ENCODE measurements around the gene ATRNL1. TPM values are rescaled to one million over a fixed set of nuclear protein-coding genes. Genes with fewer than 3 reads are reported as not detected.

The ATRNL1 gene
- total and polyA plus RNA-seq, 5 donors: 0.75 to 2.2 (median 2.0) TPM

DNA sequence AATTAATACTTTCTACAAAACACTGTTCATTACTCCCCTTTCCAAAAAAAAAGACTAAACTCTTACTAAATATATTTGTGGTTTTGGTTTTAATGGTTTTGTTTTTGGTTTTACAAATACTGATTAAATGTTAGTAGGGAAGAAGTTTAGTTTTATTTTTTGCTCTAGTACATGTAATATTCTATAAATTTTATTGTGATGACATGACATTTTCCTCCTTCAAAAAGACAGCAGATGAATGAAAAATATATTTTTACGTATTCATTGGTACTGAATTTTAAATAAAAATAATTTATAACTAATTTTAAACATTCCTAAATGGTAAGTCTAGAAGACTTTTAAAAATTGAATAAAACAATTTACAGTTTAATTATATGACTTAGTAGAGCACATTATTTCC, 667.0 kb downstream of the ATRNL1 start:
- WGBS: 84% methylated on average over 1 of the region's 1 CpG
- Histone ChIP-seq H3K9me3 (ENCODE audit: control insufficient read depth, low read length) (no peaks in the 10 kb centered on the region), H3K27me3 (ENCODE audit: control insufficient read depth, insufficient read depth) (no peaks in the 10 kb centered on the region), H3K4me1 (ENCODE audit: control insufficient read depth, insufficient read depth, low read length) (no peaks in the 10 kb centered on the region), H3K27ac (ENCODE audit: low read length) (no peak overlapping the region), H3K4me3 (ENCODE audit: low read length) (no peak overlapping the region)
- ATAC-seq (no peak), DNase-seq (no peak)
- intact Hi-C loops (cut with DNase I): no loop called here

DNA sequence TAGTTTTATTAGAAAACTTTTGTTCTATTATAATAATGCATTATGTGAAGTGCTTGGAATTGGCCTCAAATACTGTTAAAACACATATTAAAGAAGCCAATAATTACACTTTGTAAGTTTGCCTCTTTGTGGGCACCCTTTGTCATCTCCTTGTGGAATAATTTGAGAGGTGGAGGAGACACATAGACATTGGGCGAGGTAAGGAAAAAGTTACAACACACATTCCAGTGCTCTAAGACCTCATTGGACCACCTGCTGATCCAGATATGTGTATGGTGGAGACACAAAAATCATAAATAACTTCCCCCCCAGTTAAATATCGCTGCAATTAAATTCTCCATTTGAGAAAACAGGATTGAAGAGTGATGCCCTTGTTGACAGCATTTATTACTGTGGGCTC, 668.0 kb downstream of the ATRNL1 start:
- H3K9me3 ChIP-seq (ENCODE audit: control insufficient read depth, low read length): no peaks in the 10 kb centered on the region
- H3K27ac ChIP-seq (ENCODE audit: low read length): no peak overlapping the region
- no peak overlapping the region for H3K4me3 ChIP-seq (ENCODE audit: low read length)
- ATAC-seq: no peak
- intact Hi-C loops (cut with DNase I): no loop called here
- no peaks in the 10 kb centered on the region for H3K27me3 ChIP-seq (ENCODE audit: control insufficient read depth, insufficient read depth)
- no peak for DNase-seq
- no peaks in the 10 kb centered on the region for H3K4me1 ChIP-seq (ENCODE audit: control insufficient read depth, insufficient read depth, low read length)
- WGBS: 92% methylated on average over 2 of the region's 2 CpGs

DNA sequence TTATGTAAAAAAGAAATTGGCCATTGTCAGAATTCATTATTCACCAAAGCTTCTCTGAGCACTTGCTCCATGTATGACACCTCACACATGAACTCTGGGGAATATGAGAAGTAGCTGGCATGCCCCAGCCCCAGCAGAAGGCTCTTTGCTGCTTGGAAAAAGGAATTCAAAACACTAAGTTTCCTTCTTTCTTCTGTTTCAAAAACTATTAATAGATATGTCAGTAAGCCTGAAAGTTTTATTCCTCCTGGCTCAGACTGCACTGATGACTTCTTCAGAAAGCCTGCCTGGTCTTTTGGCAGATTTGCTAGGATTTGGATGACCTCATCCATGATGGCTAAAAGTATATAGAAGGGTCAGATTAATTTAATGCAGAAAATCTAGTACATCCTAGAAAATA, 668.9 kb downstream of the ATRNL1 start:
- H3K9me3 ChIP-seq (ENCODE audit: control insufficient read depth, low read length): no peaks in the 10 kb centered on the region
- no peak overlapping the region for H3K27ac ChIP-seq (ENCODE audit: low read length)
- H3K27me3 ChIP-seq (ENCODE audit: control insufficient read depth, insufficient read depth): no peaks in the 10 kb centered on the region
- no peak overlapping the region for H3K4me3 ChIP-seq (ENCODE audit: low read length)
- intact Hi-C loops (cut with DNase I): no loop called here
- no peaks in the 10 kb centered on the region for H3K4me1 ChIP-seq (ENCODE audit: control insufficient read depth, insufficient read depth, low read length)
- ATAC-seq (no peak), DNase-seq (no peak)

DNA sequence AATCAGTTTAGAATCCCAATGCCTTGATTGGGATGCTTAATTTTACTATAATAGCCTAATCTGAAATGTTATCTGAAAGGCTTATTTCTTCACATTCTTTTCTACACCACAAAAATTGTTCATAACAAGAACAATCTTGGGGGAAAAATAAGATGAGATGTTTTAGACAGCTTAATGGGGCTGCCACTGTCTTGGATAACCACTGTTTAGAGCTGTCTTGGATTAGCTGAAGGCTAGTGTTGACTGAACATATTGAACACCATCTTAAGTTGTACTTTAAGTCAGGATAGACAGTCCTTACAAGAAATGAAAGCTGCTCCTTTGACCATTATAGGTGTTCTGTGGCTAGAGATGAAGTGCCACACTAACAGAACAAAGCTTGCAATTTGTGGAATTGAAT, 678.6 kb downstream of the ATRNL1 start:
- no peak overlapping the region for H3K27ac ChIP-seq (ENCODE audit: low read length)
- H3K4me3 ChIP-seq (ENCODE audit: low read length): no peak overlapping the region
- no peak for ATAC-seq
- no peaks in the 10 kb centered on the region for H3K9me3 ChIP-seq (ENCODE audit: control insufficient read depth, low read length)
- no peak for DNase-seq
- H3K4me1 ChIP-seq (ENCODE audit: control insufficient read depth, insufficient read depth, low read length): no peaks in the 10 kb centered on the region
- H3K27me3 ChIP-seq (ENCODE audit: control insufficient read depth, insufficient read depth): no peaks in the 10 kb centered on the region
- intact Hi-C loops (cut with DNase I): no loop called here

DNA sequence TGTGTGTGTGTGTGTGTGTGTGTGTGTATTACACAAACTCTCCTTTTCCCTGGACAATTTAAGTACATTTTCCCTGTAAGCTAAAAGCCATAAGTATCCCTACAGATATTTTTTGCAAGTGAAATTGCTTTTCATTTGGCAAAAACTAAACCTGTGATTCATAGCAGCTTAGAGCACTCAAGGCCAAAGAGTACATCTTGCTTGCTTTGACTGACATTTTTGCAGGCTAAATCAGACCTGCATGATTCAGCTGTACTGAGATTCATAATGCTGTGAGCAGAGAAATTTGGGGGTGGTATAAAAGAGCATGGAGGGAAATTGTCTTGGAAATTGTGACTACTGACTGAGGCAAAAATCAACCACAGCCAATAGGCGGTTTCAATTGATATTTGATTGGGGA, 679.4 kb downstream of the ATRNL1 start:
- Histone ChIP-seq H3K4me3 (ENCODE audit: low read length) (no peak overlapping the region), H3K27me3 (ENCODE audit: control insufficient read depth, insufficient read depth) (no peaks in the 10 kb centered on the region), H3K9me3 (ENCODE audit: control insufficient read depth, low read length) (no peaks in the 10 kb centered on the region), H3K4me1 (ENCODE audit: control insufficient read depth, insufficient read depth, low read length) (no peaks in the 10 kb centered on the region), H3K27ac (ENCODE audit: low read length) (no peak overlapping the region)
- intact Hi-C loops (cut with DNase I): no loop called here
- DNase-seq: no peak
- 95% methylated on average over 1 of the region's 1 CpG for WGBS
- ATAC-seq: no peak

DNA sequence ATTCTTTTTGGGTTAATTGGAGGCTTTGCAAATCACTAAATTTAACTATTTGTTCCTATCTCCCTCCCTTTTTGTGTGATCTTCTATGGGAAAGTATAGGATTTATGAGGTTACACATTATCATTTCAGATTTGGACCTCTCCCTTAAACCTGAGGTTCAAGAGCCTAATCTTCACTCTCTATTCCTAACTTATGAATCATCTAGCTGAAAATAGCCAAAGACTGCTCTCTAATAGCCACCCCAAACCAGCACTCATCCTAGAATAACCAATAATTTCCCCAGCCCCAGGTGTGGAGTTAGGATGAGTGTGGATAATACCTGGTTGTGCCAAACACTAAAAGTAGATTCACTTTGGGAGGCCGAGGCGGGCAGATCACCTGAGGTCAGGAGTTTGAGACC, 680.7 kb downstream of the ATRNL1 start:
- no peak for ATAC-seq

DNA sequence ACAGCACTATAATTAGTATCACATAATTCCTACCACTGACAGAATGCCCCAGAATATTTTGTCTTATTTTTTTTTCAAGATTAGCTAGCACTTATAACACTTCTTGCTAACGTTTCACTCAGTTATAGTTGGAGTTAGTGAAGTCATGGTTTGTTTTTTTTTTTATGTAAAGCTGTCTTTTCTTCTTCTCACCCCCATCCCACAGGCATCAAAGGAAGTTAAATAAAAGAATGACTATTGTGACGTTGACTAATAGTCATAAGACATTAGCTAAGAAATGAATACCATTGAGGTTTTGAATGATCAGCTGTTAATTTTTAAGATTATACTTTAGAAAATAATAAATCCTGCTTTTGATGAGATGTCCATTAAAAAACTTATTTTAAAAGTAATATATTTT, 681.6 kb downstream of the ATRNL1 start:
- Histone ChIP-seq H3K9me3 (ENCODE audit: control insufficient read depth, low read length) (no peaks in the 10 kb centered on the region), H3K4me1 (ENCODE audit: control insufficient read depth, insufficient read depth, low read length) (no peaks in the 10 kb centered on the region), H3K27me3 (ENCODE audit: control insufficient read depth, insufficient read depth) (no peaks in the 10 kb centered on the region), H3K27ac (ENCODE audit: low read length) (no peak overlapping the region), H3K4me3 (ENCODE audit: low read length) (no peak overlapping the region)
- intact Hi-C loops (cut with DNase I): no loop called here
- ATAC-seq (no peak), DNase-seq (no peak)
- 37% methylated on average over 2 of the region's 2 CpGs for WGBS

More for the DNA sequence above, 680.7 kb downstream of the ATRNL1 start:
- Histone ChIP-seq H3K9me3 (ENCODE audit: control insufficient read depth, low read length) (no peaks in the 10 kb centered on the region), H3K27me3 (ENCODE audit: control insufficient read depth, insufficient read depth) (no peaks in the 10 kb centered on the region), H3K4me3 (ENCODE audit: low read length) (no peak overlapping the region), H3K27ac (ENCODE audit: low read length) (no peak overlapping the region), H3K4me1 (ENCODE audit: control insufficient read depth, insufficient read depth, low read length) (no peaks in the 10 kb centered on the region)
- 96% methylated on average over 2 of the region's 2 CpGs for WGBS
- intact Hi-C loops (cut with DNase I): no loop called here
- no peak for DNase-seq

DNA sequence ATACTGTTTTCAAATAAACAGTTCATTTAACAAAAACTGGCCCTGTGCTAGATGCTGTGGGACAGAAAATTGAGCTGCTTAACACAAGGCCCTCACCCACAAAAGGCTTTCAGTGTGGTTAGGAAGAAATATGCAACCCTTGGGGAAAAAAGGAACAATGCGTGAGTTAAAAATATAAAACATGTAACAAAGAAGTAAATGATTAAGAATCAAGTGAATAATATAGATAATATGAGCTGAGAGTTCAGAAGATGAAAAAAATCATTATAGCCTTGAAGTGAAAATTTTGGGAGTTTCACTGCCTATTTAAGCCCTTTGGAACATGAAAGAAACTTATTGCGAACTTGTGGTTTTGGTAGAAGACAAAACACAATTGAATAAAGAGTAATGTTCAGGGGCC, 684.5 kb downstream of the ATRNL1 start:
- no peak overlapping the region for H3K27ac ChIP-seq (ENCODE audit: low read length)
- ATAC-seq: no peak
- H3K4me1 ChIP-seq (ENCODE audit: control insufficient read depth, insufficient read depth, low read length): no peaks in the 10 kb centered on the region
- no peak for DNase-seq
- no peaks in the 10 kb centered on the region for H3K27me3 ChIP-seq (ENCODE audit: control insufficient read depth, insufficient read depth)
- H3K9me3 ChIP-seq (ENCODE audit: control insufficient read depth, low read length): no peaks in the 10 kb centered on the region
- 89% methylated on average over 2 of the region's 2 CpGs for WGBS
- H3K4me3 ChIP-seq (ENCODE audit: low read length): no peak overlapping the region
- intact Hi-C loops (cut with DNase I): no loop called here

DNA sequence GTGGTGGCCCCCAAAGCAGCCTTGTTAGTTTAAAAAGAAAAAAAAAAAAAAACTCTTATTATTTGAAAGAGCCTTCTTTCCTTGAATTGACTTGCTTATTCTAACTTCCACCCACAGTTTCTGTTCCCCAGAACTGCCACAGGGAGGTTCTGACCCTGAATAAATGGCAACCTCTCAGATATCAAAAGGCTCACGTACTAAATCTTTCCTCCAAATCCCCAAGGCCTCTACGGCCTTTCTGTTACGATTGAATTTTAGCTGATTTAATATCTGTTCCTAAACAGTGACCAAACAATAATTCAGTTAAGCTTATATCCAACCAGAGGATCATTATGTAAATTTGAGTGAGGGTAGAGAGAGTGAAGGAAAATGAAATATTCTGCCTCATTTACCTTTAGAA, 697.1 kb downstream of the ATRNL1 start:
- no peak for DNase-seq
- no peaks in the 10 kb centered on the region for H3K27me3 ChIP-seq (ENCODE audit: control insufficient read depth, insufficient read depth)
- H3K4me3 ChIP-seq (ENCODE audit: low read length): no peak overlapping the region
- no peaks in the 10 kb centered on the region for H3K4me1 ChIP-seq (ENCODE audit: control insufficient read depth, insufficient read depth, low read length)
- intact Hi-C loops (cut with DNase I): loop anchor here in 2 of 4 donors (10.0 kb wide), 1 partner anchor 505 kb away; no protein-coding TSS in a partner anchor
- no peak overlapping the region for H3K27ac ChIP-seq (ENCODE audit: low read length)
- no peak for ATAC-seq
- WGBS: 56% methylated on average over 3 of the region's 3 CpGs
- H3K9me3 ChIP-seq (ENCODE audit: control insufficient read depth, low read length): no peaks in the 10 kb centered on the region

DNA sequence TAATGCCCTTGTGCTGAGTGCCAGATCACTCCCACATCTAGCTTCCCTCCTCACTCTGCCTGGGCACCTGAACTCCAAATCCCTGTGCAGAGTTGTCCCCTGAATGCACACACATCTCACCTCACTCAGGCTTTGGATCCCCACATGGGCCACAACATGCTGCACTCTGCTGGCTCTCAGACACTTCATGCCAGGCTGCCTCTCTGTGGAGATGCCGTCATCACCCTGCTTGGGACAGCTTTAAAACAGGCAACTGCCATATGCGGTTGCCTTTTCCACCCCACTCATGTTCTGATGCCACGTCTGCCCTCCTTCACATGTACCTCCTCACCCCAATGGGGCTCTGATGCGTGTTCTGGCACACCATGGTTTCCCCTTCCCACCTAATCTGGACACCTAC, 702.8 kb downstream of the ATRNL1 start:
- H3K4me1 ChIP-seq (ENCODE audit: control insufficient read depth, insufficient read depth, low read length): no peaks in the 10 kb centered on the region
- 85% methylated on average over 4 of the region's 4 CpGs for WGBS
- no peak overlapping the region for H3K27ac ChIP-seq (ENCODE audit: low read length)
- no peak overlapping the region for H3K4me3 ChIP-seq (ENCODE audit: low read length)
- H3K27me3 ChIP-seq (ENCODE audit: control insufficient read depth, insufficient read depth): no peaks in the 10 kb centered on the region
- DNase-seq (no peak), ATAC-seq (no peak)
- intact Hi-C loops (cut with DNase I): loop anchor here in 2 of 4 donors (10.0 kb wide), 1 partner anchor 499 kb away; no protein-coding TSS in a partner anchor
- H3K9me3 ChIP-seq (ENCODE audit: control insufficient read depth, low read length): no peaks in the 10 kb centered on the region

DNA sequence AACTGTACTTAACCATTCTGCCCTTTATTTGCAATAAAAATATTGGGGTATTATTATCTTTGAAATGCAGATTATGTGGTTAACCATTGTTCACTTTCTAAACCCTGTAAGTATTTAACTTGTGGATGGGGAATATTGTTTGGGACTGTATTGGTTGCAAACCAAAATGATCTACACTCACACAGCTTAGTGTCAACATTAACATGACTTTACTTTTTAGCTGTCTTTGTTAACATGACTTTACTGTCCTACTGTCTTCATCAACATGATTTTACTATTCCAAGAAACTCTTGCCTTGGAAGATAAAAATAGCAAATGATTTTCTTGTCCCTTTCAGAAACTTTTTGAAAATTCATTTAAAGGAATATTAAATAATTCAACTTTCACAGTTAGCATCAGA, 708.3 kb downstream of the ATRNL1 start:
- H3K27me3 ChIP-seq (ENCODE audit: control insufficient read depth, insufficient read depth): no peaks in the 10 kb centered on the region
- no peaks in the 10 kb centered on the region for H3K9me3 ChIP-seq (ENCODE audit: control insufficient read depth, low read length)
- H3K27ac ChIP-seq (ENCODE audit: low read length): no peak overlapping the region
- H3K4me3 ChIP-seq (ENCODE audit: low read length): no peak overlapping the region
- no peaks in the 10 kb centered on the region for H3K4me1 ChIP-seq (ENCODE audit: control insufficient read depth, insufficient read depth, low read length)
- intact Hi-C loops (cut with DNase I): no loop called here
- DNase-seq: no peak
- no peak for ATAC-seq

DNA sequence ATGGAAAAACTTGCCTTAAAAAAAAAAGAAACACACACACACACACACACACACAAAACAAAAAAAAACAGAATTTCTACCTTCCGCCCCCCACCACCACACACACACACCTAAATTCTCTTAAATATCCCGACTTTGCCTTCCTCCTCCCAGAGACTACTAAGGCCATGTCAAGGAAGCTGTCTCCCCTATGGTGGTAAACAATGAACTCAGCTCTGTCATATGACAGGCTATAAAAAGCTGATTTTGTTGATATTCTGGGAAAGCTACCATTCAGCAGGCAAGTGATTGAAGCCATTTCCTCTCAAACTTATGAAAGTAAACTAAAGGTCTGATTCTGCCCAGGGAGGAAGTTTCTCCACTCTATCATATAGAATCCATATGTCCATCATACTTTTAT, 708.8 kb downstream of the ATRNL1 start:
- Histone ChIP-seq H3K27me3 (ENCODE audit: control insufficient read depth, insufficient read depth) (no peaks in the 10 kb centered on the region), H3K27ac (ENCODE audit: low read length) (no peak overlapping the region), H3K9me3 (ENCODE audit: control insufficient read depth, low read length) (no peaks in the 10 kb centered on the region), H3K4me3 (ENCODE audit: low read length) (no peak overlapping the region), H3K4me1 (ENCODE audit: control insufficient read depth, insufficient read depth, low read length) (no peaks in the 10 kb centered on the region)
- no peak for DNase-seq
- intact Hi-C loops (cut with DNase I): no loop called here
- WGBS: 73% methylated on average over 2 of the region's 2 CpGs
- ATAC-seq: no peak

All from right cardiac atrium (tissue), 5 donors.